ENCODE measurements around the gene METTL16.
"Not testable (repeated sequence)": the region's sequence is repeated elsewhere in the genome, so short reads cannot be mapped to it uniquely, and the experiment has no call there.

Gene METTL16

GRCh38 chr17:2500446-2500845 is 11.2 kb downstream of the METTL16 start:
- no peak for DNase-seq

GRCh38 chr17:2489286-2489685 is 22.4 kb downstream of the METTL16 start:
- not testable (repeated sequence) for DNase-seq

- DNase-seq, result no peak
Observed at GRCh38 chr17:2487306-2487705, 24.4 kb downstream of the METTL16 start.

- DNase-seq, result not testable (repeated sequence)
Observed at GRCh38 chr17:2486709-2487108, 25.0 kb downstream of the METTL16 start.

- DNase-seq, result no peak
Observed at GRCh38 chr17:2485970-2486369, 25.7 kb downstream of the METTL16 start.

- DNase-seq, result no peak
Observed at GRCh38 chr17:2485543-2485942, 26.1 kb downstream of the METTL16 start.

- DNase-seq, result peak; percentile 98
Observed at GRCh38 chr17:2484876-2485275, 26.8 kb downstream of the METTL16 start.

- DNase-seq, result no peak
Observed at GRCh38 chr17:2483084-2483483, 28.6 kb downstream of the METTL16 start.

- DNase-seq, result peak; percentile 44
Observed at GRCh38 chr17:2482218-2482617, 29.5 kb downstream of the METTL16 start.

- DNase-seq, result no peak
Observed at GRCh38 chr17:2481760-2482159, 29.9 kb downstream of the METTL16 start.

- DNase-seq, result no peak
Observed at GRCh38 chr17:2478458-2478857, 33.2 kb downstream of the METTL16 start.

GRCh38 chr17:2475056-2475455 is 36.6 kb downstream of the METTL16 start:
- DNase-seq, result no peak

- DNase-seq, result no peak
Observed at GRCh38 chr17:2474371-2474770, 37.3 kb downstream of the METTL16 start.

GRCh38 chr17:2468270-2468669 is 43.4 kb downstream of the METTL16 start:
- DNase-seq, result peak; percentile 34

- peak; percentile 30 for DNase-seq
Observed at GRCh38 chr17:2466931-2467330, 44.8 kb downstream of the METTL16 start.

- peak; percentile 79 for DNase-seq
Observed at GRCh38 chr17:2462481-2462880, 49.2 kb downstream of the METTL16 start.

GRCh38 chr17:2459917-2460271 is 51.8 kb downstream of the METTL16 start:
- no peak for DNase-seq

- DNase-seq, result no peak
Observed at GRCh38 chr17:2457913-2458312, 53.8 kb downstream of the METTL16 start.

GRCh38 chr17:2456475-2456874 is 55.2 kb downstream of the METTL16 start:
- no peak for DNase-seq

GRCh38 chr17:2455956-2456355 is 55.7 kb downstream of the METTL16 start:
- DNase-seq, result no peak

GRCh38 chr17:2453866-2454265 is 57.8 kb downstream of the METTL16 start:
- no peak for DNase-seq

GRCh38 chr17:2453325-2453724 is 58.4 kb downstream of the METTL16 start:
- no peak for DNase-seq

- no peak for DNase-seq
Observed at GRCh38 chr17:2452216-2452750, 59.4 kb downstream of the METTL16 start.

- no peak for DNase-seq
Observed at GRCh38 chr17:2450016-2450650, 61.6 kb downstream of the METTL16 start.

GRCh38 chr17:2449486-2449885 is 62.2 kb downstream of the METTL16 start:
- DNase-seq, result no peak
